ENCODE data around the gene TCF25.

The TCF25 gene

DNA sequence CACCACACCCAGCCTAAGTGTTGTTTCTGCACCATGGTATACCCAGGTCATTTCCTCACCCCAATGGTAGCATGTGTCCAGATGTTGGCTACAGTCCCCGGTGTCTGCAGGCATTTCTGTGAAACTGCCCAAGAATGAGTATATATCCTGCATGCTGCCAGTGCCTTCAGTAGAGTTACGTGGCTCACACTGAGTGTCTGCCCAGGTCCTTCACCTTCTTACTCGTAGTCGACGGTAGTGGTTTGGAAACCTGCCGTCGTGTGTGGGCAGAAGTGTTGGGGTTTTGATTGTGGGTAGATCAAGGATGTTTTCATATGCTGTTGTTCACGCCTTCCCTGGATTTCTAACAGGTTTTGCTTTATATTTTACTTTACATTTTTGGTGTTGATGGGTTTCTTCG lies 16.8 kb downstream of the TCF25 start:
- TF ChIP-seq, protein P1, sequence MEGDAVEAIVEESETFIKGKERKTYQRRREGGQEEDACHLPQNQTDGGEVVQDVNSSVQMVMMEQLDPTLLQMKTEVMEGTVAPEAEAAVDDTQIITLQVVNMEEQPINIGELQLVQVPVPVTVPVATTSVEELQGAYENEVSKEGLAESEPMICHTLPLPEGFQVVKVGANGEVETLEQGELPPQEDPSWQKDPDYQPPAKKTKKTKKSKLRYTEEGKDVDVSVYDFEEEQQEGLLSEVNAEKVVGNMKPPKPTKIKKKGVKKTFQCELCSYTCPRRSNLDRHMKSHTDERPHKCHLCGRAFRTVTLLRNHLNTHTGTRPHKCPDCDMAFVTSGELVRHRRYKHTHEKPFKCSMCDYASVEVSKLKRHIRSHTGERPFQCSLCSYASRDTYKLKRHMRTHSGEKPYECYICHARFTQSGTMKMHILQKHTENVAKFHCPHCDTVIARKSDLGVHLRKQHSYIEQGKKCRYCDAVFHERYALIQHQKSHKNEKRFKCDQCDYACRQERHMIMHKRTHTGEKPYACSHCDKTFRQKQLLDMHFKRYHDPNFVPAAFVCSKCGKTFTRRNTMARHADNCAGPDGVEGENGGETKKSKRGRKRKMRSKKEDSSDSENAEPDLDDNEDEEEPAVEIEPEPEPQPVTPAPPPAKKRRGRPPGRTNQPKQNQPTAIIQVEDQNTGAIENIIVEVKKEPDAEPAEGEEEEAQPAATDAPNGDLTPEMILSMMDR (IDR thresholded peaks at IDR 0.05; ENCODE audit: low read depth, low read length), result no peak
- no peak for DNase-seq (ENCODE audit: extremely low read depth, low read depth)

DNA sequence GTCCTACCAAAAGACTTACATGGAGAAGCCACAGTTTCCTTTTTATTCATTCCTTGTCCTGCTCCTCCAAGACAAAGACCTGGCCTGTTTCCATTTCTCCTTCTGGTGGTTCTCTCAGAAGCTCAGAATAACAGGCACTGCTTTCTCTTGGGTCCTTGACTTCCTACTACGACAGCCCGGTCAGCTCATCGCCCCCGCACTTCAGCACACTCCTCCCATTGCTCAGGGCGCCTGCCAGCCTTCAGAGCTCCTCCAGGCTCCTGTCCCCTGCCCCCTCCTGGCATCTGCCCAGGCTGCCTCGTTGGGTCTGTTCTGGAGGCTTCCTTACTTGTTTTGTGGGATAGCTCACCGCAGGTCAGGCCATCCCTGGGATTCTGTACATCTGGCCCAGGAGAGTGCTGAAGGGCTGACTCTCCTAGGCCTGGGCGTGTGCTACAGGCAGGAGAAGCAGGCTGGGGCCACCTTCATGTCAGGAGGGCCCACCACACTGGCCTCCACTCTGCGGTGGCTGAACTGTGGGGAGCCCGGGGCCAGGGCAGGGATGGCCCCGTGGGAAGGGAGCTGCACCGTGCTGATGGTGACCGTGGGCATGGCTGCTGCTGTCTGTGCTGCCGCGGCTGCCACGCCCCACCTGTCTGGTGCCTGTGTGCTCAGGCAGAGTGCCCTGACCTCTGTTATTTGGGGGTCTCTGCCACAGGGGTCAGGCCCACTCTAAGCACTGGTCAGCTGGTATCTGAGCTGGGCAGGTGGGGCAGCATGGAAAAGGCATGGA lies 17.7 kb downstream of the TCF25 start:
- TF ChIP-seq, protein P1 (IDR thresholded peaks at IDR 0.05; ENCODE audit: low read depth, low read length), result no peak
- no peak for DNase-seq (ENCODE audit: extremely low read depth, low read depth)

DNA sequence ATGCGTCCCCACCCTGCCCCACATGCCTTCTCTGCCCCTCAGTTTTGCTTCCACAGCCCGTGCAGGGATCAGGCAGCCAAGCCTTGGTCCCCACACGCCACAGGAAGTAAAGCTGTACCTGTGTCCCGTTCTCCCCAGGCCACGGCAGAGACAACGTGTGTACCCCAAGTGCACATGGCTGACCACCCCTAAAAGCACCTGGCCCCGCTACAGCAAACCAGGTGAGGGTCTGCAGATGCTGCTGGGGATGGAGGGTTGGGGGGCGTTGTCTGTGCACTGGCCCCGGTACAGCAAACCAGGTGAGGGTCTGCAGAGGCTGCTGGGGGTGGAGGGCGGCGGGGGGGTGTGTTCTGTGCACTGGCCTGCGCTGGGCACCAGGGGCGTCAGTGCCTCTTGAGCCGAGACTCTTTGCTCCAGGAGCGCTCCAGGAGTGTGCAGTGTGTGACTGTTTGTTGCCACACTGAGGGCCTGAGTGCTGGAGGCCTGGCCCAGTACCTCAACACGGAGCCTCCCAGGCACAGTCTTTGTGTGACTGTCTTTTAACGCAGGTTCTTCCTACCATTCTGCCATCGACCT lies 18.8 kb downstream of the TCF25 start:
- TF ChIP-seq, protein P1 (IDR thresholded peaks at IDR 0.05; ENCODE audit: low read depth, low read length), result no peak
- DNase-seq (ENCODE audit: extremely low read depth, low read depth), result no peak

DNA sequence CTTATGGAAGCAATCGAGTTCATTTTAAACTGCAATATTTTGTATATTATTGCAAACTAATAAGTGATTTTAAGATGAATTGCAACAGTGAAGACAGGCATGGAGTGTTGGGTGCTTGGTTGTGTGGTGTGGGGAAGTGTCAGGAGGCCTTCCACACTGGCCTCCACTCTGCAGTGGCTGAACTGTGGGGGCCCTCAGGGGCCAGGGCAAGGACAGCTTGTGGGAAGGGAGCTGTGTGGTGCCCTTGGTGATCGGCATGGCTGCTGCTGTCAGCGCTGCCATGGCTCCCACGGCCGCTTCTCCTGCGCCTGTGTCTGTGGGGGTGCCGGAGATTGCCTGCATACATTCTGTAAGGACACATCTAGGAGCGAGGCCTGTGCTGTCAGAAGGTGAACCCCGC lies 19.2 kb downstream of the TCF25 start:
- no peak for DNase-seq (ENCODE audit: extremely low read depth, low read depth)
- TF ChIP-seq, protein P1 (IDR thresholded peaks at IDR 0.05; ENCODE audit: low read depth, low read length), result no peak

DNA sequence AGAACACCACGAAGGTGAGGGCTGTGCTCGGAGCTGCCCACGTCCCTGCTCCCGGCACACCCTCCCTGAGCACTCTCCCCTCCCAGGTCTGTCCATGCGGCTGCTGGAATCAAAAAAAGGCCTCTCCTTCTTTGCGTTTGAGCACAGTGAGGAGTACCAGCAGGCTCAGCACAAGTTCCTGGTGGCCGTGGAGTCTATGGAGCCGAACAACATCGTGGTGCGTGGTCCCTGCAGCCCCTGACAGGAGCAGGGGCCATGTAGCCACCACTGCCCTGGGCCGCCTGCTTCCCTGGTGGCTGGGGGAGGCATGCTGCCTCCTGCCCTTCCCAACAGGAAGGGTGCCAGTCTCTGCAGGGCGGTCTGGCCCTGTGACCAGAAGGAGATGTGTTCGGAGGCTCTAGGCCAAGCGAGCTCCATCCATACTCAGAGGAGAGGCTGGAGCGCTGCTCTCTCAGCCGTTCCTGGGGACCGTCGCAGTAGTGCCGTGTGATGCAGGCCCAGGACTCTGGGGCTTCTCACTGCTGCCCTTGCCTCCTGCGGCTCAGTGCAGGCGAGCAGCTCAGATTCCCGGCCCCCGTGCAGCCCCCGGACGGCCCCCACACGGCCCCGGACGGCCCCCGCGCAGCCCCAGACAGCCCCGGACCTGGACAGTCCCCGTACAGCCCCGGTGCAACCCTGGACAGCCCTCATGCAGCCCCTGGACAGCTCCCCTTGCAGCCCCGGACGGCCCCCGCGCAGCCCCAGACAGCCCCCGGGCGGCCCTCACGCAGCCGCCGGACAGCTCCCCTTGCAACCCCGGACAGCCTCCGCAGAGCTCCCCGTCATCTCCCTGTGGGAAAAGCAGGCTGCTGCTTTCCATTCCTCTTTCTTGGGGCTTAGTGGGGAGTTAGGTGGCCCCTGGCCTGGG lies 20.5 kb downstream of the TCF25 start:
- TF ChIP-seq, protein P1 (IDR thresholded peaks at IDR 0.05; ENCODE audit: low read depth, low read length), result no peak

DNA sequence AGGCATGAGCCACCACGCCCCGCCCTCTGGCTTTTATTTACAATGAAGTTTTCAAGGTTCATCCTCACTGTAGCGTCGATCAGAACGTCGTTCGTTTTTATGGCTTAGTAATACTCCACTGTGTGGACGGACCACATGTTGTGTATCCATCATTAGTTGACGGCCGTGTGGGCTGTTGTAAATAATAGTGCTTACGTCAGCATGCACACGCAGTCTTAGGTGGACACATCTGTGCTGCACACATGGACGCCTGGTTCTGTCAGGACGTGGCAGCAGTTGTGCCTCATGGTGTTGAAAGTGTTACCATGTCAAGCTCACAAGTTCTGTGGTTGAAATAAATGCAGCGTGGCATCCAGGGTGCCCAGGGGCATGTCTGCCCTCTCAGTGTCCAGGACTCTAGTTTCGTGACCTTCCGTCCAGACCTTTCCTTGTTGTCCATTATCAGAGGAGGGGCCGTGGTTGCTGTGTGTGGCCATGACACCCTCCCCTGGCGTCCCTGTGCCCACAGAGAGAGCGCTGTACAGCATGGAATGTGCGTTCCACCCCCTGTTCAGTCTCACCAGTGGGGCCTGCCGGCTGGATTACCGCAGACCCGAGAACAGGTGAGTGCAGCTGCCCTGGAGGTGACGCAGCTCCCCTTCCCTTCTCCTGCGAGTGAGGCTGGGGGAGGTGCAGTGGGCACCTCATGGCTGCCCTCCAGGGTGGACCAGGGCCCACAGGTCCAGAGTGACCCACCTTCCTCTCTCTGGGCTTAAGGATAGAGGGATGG lies 22.3 kb downstream of the TCF25 start:
- TF ChIP-seq, protein P1 (IDR thresholded peaks at IDR 0.05; ENCODE audit: low read depth, low read length), result no peak
- no peak for DNase-seq (ENCODE audit: extremely low read depth, low read depth)

More for the DNA sequence above, 20.5 kb downstream of the TCF25 start:
- DNase-seq (ENCODE audit: extremely low read depth, low read depth), result no peak

Data from AG09319 (cell line).